ENCODE results near the gene NAA10. TPM values are rescaled to one million over a fixed set of nuclear protein-coding genes. Genes with fewer than 3 reads are reported as not detected.

Gene NAA10
- total and polyA plus RNA-seq, 7 donors: 57.4 to 128 (median 84.7) TPM

DNA sequence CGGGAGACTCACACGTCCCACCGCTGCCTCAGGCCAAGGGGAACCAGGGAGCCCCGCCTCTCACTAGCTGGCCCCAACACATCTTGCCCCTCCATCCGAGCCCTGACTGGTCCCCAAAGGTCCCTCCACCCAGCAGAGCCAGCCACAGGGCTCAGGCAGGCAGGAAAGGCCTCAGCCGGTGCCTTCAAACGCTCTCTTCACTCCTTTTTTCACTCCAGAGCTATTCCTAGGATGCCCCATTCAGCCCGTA is 7.2 kb downstream of the NAA10 start:
- 0 to 1% methylated on average over 8 of the region's 8 CpGs for WGBS, 2 donors
- TF ChIP-seq CTCF (IDR thresholded peaks at IDR 0.05) (no peak), POLR2A (IDR thresholded peaks at IDR 0.05) (no peak), POLR2AphosphoS5 (IDR thresholded peaks at IDR 0.05) (no peak), EP300 (IDR thresholded peaks at IDR 0.05) (no peak)

DNA sequence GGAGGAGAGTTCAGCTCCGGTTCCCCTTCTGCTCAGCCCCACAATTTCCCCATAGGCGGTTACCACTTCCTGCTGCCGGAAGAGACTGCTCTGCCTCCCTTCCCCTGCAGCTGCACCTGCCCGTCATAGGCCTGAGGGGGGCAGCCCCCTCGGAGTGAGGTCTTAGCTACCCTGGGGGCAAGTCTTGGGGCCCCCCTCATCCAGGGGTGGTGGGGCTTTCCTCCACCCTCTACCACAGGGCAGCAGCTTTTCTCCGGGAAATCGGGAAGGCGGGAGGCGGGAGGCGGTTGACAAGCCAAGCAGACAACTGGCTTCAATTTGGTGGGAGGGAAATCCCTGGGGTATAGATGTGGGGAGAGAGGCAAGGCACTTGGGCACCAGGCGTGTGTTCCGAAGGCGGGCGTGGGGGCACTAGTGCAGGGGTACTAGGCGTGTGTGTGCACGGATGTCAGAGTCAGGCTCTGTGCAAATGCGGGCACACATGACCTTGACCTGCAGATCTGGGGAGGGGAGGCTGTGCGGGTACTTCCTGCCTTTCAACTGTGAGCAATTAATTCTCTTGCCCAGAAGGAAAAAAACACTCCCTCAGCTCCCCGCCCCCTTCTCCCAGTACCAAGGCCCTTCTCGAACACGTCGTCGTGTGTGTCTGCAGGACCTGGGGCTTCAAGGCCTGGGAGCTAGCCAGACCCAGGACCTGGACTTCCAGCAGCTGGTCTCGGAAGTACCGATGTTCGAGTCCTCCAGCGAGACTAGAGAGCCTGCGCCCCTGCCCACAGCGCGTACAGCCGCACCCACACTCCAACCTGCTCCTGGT is 7.8 kb downstream of the NAA10 start:
- 1 to 4% methylated on average over 31 of the region's 31 CpGs for WGBS, 2 donors
- no peaks in the 10 kb centered on the region for H3K9me3 ChIP-seq
- peaks cover 0 to 38% (median 26%) of the 10 kb centered on the region in 4 donors for H3K4me1 ChIP-seq
- no peaks in the 10 kb centered on the region for H3K27me3 ChIP-seq
- intact Hi-C loops (cut with DNase I): loop anchor here (5.0 kb wide), 1 partner anchor 135 kb away; the partner anchor contains the start of genes IDH3G and SSR4
- H3K36me3 ChIP-seq: peaks cover 0 to 22% (median 6%) of the 10 kb centered on the region in 4 donors
- TF ChIP-seq POLR2AphosphoS5 (IDR thresholded peaks at IDR 0.05) (peak in 1 of 4 donors; percentile 13), EP300 (IDR thresholded peaks at IDR 0.05) (no peak), CTCF (IDR thresholded peaks at IDR 0.05) (no peak)
- peak overlapping the region; percentile 90 to 96 (median 95) for H3K27ac ChIP-seq
- DNase-seq: peak; percentile 80
- peak overlapping the region; percentile 42 to 63 (median 60) for H3K4me3 ChIP-seq

More for the DNA sequence above, 7.2 kb downstream of the NAA10 start:
- Histone ChIP-seq H3K9me3 (no peaks in the 10 kb centered on the region), H3K36me3 (peaks cover 0 to 25% (median 6%) of the 10 kb centered on the region in 4 donors), H3K27me3 (no peaks in the 10 kb centered on the region), H3K4me1 (peaks cover 0 to 33% (median 24%) of the 10 kb centered on the region in 4 donors), H3K27ac (peak overlapping the region; percentile 90 to 96 (median 95)), H3K4me3 (peak overlapping the region; percentile 42 to 63 (median 60))
- intact Hi-C loops (cut with DNase I): loop anchor here (5.0 kb wide), 1 partner anchor 135 kb away; the partner anchor contains the start of genes IDH3G and SSR4
- no peak for DNase-seq

GRCh38 chrX:153926552-153926857 is 8.3 kb downstream of the NAA10 start:
- WGBS, 2 donors: 9 to 18% methylated on average over 4 of the region's 4 CpGs
- Histone ChIP-seq H3K4me1 (peaks cover 0 to 44% (median 31%) of the 10 kb centered on the region in 4 donors), H3K9me3 (no peaks in the 10 kb centered on the region), H3K27ac (peak overlapping the region; percentile 90 to 96 (median 95)), H3K27me3 (no peaks in the 10 kb centered on the region), H3K4me3 (peak overlapping the region in 2 of 4 donors; percentile 61 to 63), H3K36me3 (peaks cover 0 to 16% (median 5%) of the 10 kb centered on the region in 4 donors)
- TF ChIP-seq POLR2AphosphoS5 (IDR thresholded peaks at IDR 0.05): no peak
- intact Hi-C loops (cut with DNase I): loop anchor here (5.0 kb wide), 1 partner anchor 134 kb away; the partner anchor contains the start of genes IDH3G and SSR4
- DNase-seq: no peak

- peaks cover 0 to 12% (median 3%) of the 10 kb centered on the region in 4 donors for H3K36me3 ChIP-seq
- no peak for TF ChIP-seq POLR2AphosphoS5 (IDR thresholded peaks at IDR 0.05)
- no peak for TF ChIP-seq CTCF (IDR thresholded peaks at IDR 0.05)
- TF ChIP-seq POLR2A (IDR thresholded peaks at IDR 0.05): no peak
- no peak for TF ChIP-seq EP300 (IDR thresholded peaks at IDR 0.05)
- peak within 1 kb of the TSS in 3 of 4 donors; percentile 60 to 63 (median 61) for H3K4me3 ChIP-seq
- no peaks in the 10 kb centered on the region for H3K27me3 ChIP-seq
- peak within 1 kb of the TSS; percentile 90 to 96 (median 95) for H3K27ac ChIP-seq
- no peak for DNase-seq
- H3K4me1 ChIP-seq: peaks cover 0 to 49% (median 36%) of the 10 kb centered on the region in 4 donors
- WGBS, 2 donors: 11 to 25% methylated on average over 59 of the region's 59 CpGs
- H3K9me3 ChIP-seq: no peaks in the 10 kb centered on the region
- intact Hi-C loops (cut with DNase I): loop anchor here (5.0 kb wide), 1 partner anchor 134 kb away; the partner anchor contains the start of genes IDH3G and SSR4
These were observed 8.9 kb downstream of the NAA10 start, which contains the start of gene ARHGAP4 for GRCh38 chrX:153925739-153926551. Gene ARHGAP4 (minus strand): TSS chrX:153926264. CDS start chrX:153926202, 62 bp downstream.
